GM18519 (cell line): Measurements from ENCODE around the gene MPRIP.

Experiments
- ATAC-seq: cut with Tn5 transposase; IDR thresholded peaks from one replicate; pipeline ENCODE4 v1.9.1; 2021; ENCODE audit warnings: mild to moderate bottlenecking, moderate library complexity; ENCODE audit not compliant: unreplicated experiment, low FRiP score

The MPRIP gene

DNA sequence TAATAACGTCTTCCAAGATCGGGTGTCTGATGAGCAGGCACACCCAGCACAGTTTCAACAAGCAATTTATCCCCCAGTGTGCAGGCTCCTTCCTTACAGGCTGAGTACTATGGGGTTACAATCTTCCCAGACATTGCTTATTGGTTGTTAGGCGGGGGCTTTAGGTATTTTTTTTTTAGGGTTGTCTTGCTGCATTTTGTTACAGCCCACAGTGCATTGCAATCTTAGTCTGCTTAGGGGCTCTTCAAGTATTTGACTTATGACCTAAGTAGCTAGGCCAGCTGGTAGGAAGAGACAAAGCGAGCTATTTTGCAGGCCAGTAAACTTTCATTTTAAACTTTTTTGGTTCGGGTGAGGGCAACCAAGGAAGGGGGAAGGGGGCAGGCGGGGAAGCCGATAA, 158.1 kb downstream of the MPRIP start:
- no peak for ATAC-seq

DNA sequence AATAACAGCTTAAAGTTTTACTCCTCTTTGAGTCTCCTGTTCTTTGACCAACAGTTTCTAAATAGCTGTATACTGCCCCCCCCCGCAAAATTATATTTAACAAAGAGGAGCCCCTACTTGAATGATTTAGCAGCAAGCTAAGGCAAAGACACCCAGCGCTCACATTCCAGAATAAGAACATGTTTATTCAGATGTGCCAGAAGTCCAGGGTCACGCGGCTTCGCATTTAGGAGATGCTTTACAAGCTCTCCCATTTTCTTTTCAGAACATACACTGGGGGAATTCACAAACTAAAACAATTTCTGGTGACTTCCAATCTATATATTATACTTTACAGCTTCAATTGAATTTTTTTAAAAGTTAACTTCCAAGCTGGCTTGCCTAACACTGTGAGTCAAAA, 158.6 kb downstream of the MPRIP start:
- ATAC-seq: no peak

DNA sequence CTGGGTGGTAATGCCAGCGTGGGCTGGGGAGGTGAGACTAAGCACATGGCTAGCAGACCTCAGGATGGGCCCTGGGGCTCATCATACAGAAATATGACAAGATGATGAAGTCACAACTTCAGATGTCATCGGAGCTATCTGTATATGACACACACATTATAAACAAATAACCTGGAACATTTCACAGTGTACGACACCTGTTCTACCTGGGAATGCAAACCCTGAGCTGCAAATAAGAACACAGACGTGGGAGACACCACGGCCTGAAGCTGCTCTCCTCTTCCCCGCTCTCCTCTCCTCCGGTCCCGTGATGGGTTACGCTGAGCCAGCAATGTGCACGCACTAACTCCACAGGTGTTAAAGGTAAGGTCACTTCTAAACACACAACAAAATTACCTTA, 159.0 kb downstream of the MPRIP start:
- ATAC-seq: no peak

- no peak for ATAC-seq
These were observed 159.7 kb downstream of the MPRIP start for GRCh38 chr17:17201907-17202306.

- no peak for ATAC-seq
These were observed 161.0 kb downstream of the MPRIP start for GRCh38 chr17:17203173-17203730.

- no peak for ATAC-seq
These were observed 161.9 kb downstream of the MPRIP start for GRCh38 chr17:17204041-17204591.

DNA sequence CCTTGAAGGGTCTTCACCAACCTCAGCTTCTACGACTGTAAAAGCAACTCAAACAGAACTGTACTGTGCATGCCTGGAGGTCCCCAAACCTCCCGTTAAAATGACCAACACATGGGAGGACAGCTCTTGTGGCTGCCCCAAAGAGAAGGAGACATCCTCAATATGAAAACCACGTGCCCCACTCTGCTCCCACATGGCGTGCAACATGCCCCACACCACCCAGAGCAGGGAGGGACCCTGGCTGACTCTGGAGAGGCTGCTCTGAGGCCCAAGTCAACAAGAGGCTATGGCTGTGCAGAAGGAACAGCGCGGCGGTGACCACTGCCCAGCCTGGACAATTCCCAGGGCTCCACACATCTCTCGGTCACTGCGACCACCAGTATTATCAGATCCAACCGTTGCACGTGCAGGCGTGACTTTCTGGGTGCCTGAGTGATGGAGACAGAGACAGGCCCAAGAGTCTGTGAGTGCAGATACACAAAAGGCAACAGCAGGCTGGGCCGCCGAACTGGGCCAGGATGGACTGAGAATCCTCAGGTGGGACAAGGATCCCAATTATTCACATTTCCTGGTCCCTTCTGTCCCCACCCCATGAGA, 162.5 kb downstream of the MPRIP start:
- ATAC-seq: no peak

DNA sequence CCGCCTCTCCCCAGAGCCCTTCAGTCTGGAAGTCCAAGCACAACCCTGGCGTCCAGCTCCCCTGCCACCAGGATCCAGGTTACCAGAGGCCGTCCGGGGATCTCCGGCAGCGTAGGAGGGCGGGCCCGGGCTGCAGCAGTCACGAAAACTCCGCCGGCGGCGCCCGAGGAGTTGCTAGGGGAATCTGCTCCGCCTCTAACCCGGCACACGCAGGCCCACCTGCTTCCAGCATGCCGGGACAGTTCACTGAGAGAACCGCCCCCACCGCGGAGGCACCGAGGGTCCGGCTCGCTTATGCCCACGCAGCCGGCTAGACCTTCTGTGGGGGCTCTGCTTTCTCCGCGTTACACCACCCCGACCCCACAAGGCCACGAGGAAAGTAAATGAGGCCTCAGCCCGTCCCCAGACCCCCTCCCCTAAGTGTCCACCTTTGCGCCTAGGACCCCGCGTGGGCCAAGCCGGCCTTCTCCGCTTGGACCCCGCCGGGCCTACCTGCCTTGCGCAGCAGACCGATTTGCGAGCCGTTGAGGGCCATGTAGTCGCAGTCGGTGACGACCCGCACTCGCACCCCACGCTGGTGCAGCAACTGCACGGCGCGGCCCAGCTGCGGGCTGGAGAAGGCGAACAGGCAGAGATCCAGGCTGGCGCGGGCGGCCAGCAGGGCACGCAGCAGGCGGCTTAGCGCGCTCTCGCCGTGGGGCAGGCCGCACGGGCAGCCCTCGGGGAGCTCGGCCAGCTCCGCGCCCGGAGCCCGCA, 163.3 kb downstream of the MPRIP start:
- no peak for ATAC-seq

DNA sequence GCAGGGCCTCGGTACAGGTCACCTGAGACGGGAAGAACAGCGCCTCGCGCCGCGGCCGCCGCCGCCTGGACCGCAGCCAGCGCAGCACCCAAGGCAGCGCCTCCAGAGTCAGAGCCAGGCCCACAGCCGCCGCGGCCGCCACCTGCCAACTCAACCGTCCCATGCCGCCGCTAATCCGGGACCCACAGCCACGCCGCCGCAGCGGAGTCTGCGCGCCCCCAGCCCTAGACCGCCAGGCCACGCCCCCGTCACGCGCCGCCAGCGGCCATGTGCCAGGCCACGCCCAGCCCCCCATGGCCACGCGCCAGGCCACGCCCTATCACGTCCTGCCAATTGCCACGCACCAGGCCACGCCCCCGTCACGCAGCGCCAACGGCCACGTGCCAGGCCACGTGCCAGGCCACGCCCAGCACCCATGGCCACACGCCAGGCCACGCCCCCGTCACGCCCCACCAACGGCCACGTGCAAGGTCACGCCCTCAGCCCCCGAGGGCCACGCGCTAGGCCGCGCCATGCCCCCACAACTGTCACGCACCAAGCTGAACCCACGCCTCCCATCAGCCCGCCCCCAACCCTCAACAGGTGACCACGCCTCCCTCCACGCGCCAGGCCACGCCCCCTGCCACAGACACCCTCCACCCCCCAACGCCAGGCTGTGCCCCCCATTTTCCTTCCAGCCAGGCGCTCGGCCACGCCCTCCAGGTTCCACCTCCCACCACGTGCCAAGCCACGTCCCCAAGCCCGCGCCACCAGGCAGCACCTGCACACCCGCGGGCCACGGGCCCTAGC, 164.1 kb downstream of the MPRIP start, which contains the start of gene PLD6:
TSS of gene PLD6 (minus strand) at position 210 of the 789 bp plus-strand sequence. CDS start at position 163, 47 bp downstream.
- no peak for ATAC-seq

DNA sequence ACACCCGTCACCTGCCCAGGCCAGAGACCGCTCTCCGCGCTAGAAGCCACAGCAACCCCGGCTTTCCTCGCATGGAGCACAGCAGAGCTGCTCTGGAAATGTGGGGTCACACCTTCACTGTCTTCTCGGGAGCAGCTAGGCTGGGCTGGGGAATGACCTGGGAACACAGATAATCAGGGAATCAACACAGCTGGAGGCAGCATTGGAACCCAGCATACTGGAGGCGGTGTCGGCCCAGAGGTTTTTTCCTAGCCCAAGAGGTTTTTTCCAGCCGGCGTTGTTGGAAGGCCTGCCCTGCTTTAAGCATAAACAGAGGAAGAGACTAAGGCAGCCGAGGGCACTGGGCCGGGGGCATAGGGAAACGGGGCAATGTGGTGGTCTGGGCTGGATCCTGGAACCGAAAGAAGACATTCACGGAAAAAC, 164.7 kb downstream of the MPRIP start:
- no peak for ATAC-seq

- no peak for ATAC-seq
These were observed 165.7 kb downstream of the MPRIP start for GRCh38 chr17:17207998-17208397.

DNA sequence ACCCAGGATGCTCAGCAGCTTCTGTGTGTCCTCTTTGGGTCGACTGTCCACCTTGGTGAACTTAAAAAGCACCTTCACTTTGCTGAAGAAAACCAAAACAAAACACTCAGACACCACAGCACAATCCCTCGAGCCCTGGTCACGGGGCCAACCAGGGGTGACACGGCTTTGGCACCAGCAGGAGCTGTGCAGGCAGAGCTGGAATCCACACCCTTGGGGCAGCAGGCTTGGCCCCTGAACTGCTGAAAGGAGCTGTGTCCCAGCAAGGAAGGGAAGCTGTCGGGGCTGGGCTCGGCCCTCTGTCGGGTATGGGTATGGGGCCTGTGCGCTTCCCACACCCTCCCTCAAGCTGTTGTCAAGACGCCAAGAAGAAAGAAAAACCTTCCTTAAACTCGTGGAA, 171.5 kb downstream of the MPRIP start:
- ATAC-seq: no peak

- ATAC-seq: no peak
These were observed 172.6 kb downstream of the MPRIP start for GRCh38 chr17:17214646-17215436.

GRCh38 chr17:17215575-17215974, 173.3 kb downstream of the MPRIP start:
- no peak for ATAC-seq

DNA sequence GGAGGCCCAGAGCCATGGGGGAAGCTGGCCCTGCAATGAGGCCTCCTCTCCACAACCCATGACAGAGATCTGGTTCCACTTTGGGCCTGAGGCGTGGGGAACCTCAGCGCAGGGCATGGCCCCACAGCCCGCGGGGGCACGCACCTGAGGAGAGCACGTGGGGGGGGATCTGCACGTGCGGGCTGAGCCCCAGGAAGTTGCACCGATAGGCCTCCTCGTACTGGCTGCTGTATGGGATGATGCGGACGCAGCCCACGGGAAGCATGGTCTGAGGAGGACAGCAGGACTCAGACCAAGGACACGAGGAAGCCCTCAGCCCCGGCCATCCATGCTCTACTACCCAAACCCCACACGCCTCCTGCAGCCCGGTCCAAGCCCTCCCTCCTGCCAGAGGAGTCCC, 174.0 kb downstream of the MPRIP start:
- ATAC-seq: no peak

DNA sequence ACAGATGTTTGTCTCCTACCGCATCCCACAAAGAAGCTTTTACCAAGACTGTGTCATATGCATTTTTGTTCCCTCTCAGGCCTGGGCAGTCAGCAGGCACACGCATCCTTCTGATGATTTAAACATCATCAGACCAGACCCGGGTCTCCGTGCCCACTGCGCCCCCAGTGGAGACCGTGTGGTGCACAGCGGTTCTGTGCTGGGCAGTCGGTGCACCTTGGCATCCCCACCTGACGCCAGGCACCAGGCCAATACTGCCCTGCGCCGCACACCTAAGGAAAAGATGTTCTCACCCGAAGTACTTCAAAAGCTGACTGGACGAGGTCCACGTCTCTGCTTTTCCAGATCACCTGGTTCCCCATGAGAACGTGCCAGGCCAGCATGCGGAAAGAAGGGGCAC, 174.5 kb downstream of the MPRIP start:
- ATAC-seq: no peak

DNA sequence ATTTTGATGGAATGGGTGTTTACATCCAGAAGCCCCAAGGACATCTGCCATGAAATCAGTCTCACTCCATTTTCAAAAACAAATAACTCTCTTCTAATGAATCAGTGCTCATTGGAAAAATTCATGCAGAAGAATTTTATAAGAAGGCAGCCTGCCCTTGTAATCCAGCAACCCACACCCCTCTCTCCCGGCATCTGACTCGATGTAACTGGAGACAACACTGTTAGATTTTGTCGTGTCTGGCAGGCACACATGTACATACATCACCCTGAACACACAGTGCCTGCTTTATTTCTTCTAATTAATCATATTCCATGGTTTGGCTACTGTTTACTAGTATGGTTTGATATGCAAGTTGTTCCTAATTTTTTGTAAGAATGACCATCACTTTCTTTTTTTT, 175.7 kb downstream of the MPRIP start:
- no peak for ATAC-seq

DNA sequence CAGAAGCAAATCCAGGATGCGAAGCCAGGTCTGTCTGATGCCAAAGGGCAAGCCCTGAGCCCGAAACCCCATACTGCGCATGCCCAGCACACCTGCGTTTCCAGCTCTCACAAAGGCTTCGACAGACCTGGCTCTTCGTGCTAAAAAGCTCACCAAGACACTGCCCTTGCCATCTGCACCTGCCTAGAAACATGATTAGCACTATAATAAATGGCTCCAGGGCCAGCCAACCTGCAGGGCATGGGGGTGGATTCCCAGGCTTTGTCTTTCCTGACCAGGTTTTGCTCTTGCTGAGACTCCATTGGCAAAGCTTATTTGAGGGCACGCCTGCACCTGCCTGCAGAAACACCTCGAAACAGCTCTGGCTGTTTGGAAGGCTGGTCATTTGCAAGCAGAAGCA, 178.3 kb downstream of the MPRIP start:
- no peak for ATAC-seq

- no peak for ATAC-seq
These were observed 179.1 kb downstream of the MPRIP start for GRCh38 chr17:17221329-17221728.

DNA sequence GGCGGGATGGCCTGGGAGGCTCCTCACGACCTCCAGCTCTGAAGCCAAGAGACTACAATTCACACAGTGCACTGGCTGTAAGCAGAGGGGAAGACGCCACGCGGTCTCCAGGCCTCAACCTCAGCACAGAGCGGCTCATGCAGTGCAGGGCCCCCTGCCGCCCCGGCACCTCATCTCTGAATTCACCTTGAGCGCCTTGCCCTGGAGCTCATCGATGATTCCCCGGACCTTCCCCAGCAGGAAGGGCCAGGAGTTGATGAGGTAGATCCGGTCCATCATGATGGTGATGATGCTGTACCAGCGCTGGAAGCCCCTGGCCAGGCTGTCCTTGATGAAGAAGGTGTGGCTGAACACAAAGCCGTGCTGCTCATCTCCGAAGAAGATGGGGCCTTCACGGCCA, 181.5 kb downstream of the MPRIP start:
- ATAC-seq: no peak
